WTC11 (cell line): ENCODE measurements around the gene NALCN. TPM values are rescaled to one million over a fixed set of nuclear protein-coding genes. Genes with fewer than 3 reads are reported as not detected.

Source experiments
- ATAC-seq: fragments of 200-7000 bp; cut with Tn5 transposase; 2 replicates; pipeline ENCODE4 v1.10.0; 2021; ENCODE audit warnings: mild to moderate bottlenecking, moderate library complexity
- CTCF ChIA-PET: fragments of 300-600 bp; sonication (Branson Sonifier 250); formaldehyde crosslinking; loops from one replicate; lab custom pipeline; 2021; ENCODE audit warnings: antibody characterized with exemption; lab: Charles Lee
- POLR2A ChIA-PET: fragments of 350-600 bp; sonication (Branson Sonifier 250); formaldehyde crosslinking; loops from one replicate; lab custom pipeline; 2021; ENCODE audit warnings: antibody characterized with exemption; lab: Charles Lee
- DNase-seq: peaks from one replicate; pipeline ENCODE4 v3.0.0; 2021; ENCODE audit warnings: low spot score
- H3K27ac Mint-ChIP-seq: 2 replicates; pipeline ENCODE4 v1.8.0; 2021; ENCODE audit warnings: mixed read lengths
- H3K27me3 Mint-ChIP-seq: 2 replicates; pipeline ENCODE4 v1.8.0; 2021; ENCODE audit warnings: low read depth, mild to moderate bottlenecking, moderate library complexity, mixed read lengths
- H3K36me3 Mint-ChIP-seq: 2 replicates; pipeline ENCODE4 v1.8.0; 2021; ENCODE audit warnings: mixed read lengths
- H3K4me1 Mint-ChIP-seq: 2 replicates; pipeline ENCODE4 v1.8.0; 2022; ENCODE audit warnings: mixed read lengths
- H3K4me3 Mint-ChIP-seq: 2 replicates; pipeline ENCODE4 v1.8.0; 2021; ENCODE audit warnings: mild to moderate bottlenecking, moderate library complexity, mixed read lengths
- H3K9me3 Mint-ChIP-seq: 2 replicates; pipeline ENCODE4 v1.8.0; 2021; ENCODE audit warnings: mixed read lengths
- ATF1 ChIP-seq: sonication (generic); formaldehyde crosslinking; IDR thresholded peaks from 2 replicates; pipeline ENCODE4 v1.8.1; 2023; ENCODE audit warnings: mild to moderate bottlenecking, moderate library complexity, missing genetic modification reagents
- CREB1 ChIP-seq: sonication (generic); formaldehyde crosslinking; IDR thresholded peaks from 2 replicates; pipeline ENCODE4 v1.8.0; 2023; ENCODE audit warnings: mild to moderate bottlenecking, missing genetic modification reagents
- CREM ChIP-seq: sonication (generic); formaldehyde crosslinking; IDR thresholded peaks from 2 replicates; pipeline ENCODE4 v1.8.1; 2022; ENCODE audit warnings: mild to moderate bottlenecking, missing genetic modification reagents, moderate library complexity
- ESRRA ChIP-seq: sonication (generic); formaldehyde crosslinking; IDR thresholded peaks from 2 replicates; pipeline ENCODE4 v1.8.1; 2022; ENCODE audit warnings: mild to moderate bottlenecking, missing genetic modification reagents, borderline replicate concordance
- FOXK1 ChIP-seq: sonication (generic); formaldehyde crosslinking; IDR thresholded peaks from 2 replicates; pipeline ENCODE4 v1.8.0; 2022; ENCODE audit warnings: mild to moderate bottlenecking, moderate library complexity, missing genetic modification reagents
- IRF2 ChIP-seq: sonication (generic); formaldehyde crosslinking; IDR thresholded peaks from 2 replicates; pipeline ENCODE4 v1.8.0; 2022; ENCODE audit warnings: low read depth, missing genetic modification reagents, borderline replicate concordance
- JUN ChIP-seq: sonication (generic); formaldehyde crosslinking; IDR thresholded peaks from 2 replicates; pipeline ENCODE4 v1.8.0; 2023; ENCODE audit warnings: mild to moderate bottlenecking, missing genetic modification reagents
- NR1H2 ChIP-seq: sonication (generic); formaldehyde crosslinking; IDR thresholded peaks from 2 replicates; pipeline ENCODE4 v1.9.0; 2021; ENCODE audit warnings: mild to moderate bottlenecking, moderate library complexity, missing genetic modification reagents
- SP1 ChIP-seq: sonication (generic); formaldehyde crosslinking; conservative IDR thresholded peaks from 2 replicates; pipeline ENCODE4 v1.8.1; 2022; ENCODE audit warnings: missing genetic modification reagents
- ZNF121 ChIP-seq: sonication (generic); formaldehyde crosslinking; IDR thresholded peaks from 2 replicates; pipeline ENCODE4 v1.8.0; 2023; ENCODE audit warnings: missing genetic modification reagents
- ZNF138 ChIP-seq: sonication (generic); formaldehyde crosslinking; conservative IDR thresholded peaks from 2 replicates; pipeline ENCODE4 v1.8.1; 2022; ENCODE audit warnings: mild to moderate bottlenecking, moderate library complexity, missing genetic modification reagents
- ZNF219 ChIP-seq: sonication (generic); formaldehyde crosslinking; IDR thresholded peaks from 2 replicates; pipeline ENCODE4 v1.8.0; 2023; ENCODE audit warnings: missing genetic modification reagents, mild to moderate bottlenecking, borderline replicate concordance
- ZNF232 ChIP-seq: sonication (generic); formaldehyde crosslinking; IDR thresholded peaks from 2 replicates; pipeline ENCODE4 v1.8.0; 2022; ENCODE audit warnings: mild to moderate bottlenecking, missing genetic modification reagents
- total RNA-seq: library from RNA; stranded (reverse); gene quantifications from 3 replicates; pipeline ENCODE4 v1.2.3, GENCODE V29; 2021
- TF ChIP-seq, protein P1 (sequence below): sonication (generic); formaldehyde crosslinking; IDR thresholded peaks from 2 replicates; pipeline ENCODE4 v1.8.1; 2023; ENCODE audit warnings: mild to moderate bottlenecking, missing genetic modification reagents
- TF ChIP-seq, protein P2 (sequence below): sonication (generic); formaldehyde crosslinking; IDR thresholded peaks from 2 replicates; pipeline ENCODE4 v1.8.0; 2022; ENCODE audit warnings: missing genetic modification reagents
- TF ChIP-seq, protein P3 (sequence below): fragments of 250-450 bp; sonication (Bioruptor Pico); IDR thresholded peaks from 2 replicates; pipeline ENCODE4 v1.9.0; 2021; ENCODE audit warnings: moderate library complexity, mild to moderate bottlenecking, inconsistent platforms, borderline replicate concordance
- TF ChIP-seq, protein P4 (sequence below): sonication (generic); formaldehyde crosslinking; IDR thresholded peaks from 2 replicates; pipeline ENCODE4 v1.8.0; 2022; ENCODE audit warnings: mild to moderate bottlenecking, missing genetic modification reagents

Gene NALCN
- total RNA-seq, 1 experiment from 2014 or later: 0.33 TPM

DNA sequence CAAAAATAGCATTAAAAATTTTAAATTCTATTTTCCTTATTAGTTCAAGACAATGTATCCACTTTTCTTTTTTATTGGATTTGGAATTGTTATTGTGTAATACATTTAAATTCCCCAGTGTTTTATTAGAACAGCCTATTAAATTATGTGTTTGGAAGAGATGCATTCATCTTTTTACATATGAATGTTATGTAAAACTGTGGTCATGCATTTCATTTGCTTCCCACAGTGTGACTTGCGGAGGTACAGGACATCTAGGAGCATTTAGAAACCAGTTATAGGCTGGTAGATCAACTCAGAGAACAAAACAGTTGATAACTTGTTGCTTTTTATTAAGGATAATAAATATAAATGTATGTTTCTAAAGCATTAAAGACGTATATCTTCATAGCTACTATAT lies 406.2 kb downstream of the NALCN start (continued):
- TF ChIP-seq CREB1 (CRISPR knock-in tag) (no peak), IRF2 (CRISPR knock-in tag) (no peak), ZNF138 (CRISPR knock-in tag) (no peak), ZNF121 (CRISPR knock-in tag) (no peak), ATF1 (no peak), ESRRA (no peak), FOXK1 (no peak), ZNF219 (no peak)
- TF ChIP-seq, protein P1, sequence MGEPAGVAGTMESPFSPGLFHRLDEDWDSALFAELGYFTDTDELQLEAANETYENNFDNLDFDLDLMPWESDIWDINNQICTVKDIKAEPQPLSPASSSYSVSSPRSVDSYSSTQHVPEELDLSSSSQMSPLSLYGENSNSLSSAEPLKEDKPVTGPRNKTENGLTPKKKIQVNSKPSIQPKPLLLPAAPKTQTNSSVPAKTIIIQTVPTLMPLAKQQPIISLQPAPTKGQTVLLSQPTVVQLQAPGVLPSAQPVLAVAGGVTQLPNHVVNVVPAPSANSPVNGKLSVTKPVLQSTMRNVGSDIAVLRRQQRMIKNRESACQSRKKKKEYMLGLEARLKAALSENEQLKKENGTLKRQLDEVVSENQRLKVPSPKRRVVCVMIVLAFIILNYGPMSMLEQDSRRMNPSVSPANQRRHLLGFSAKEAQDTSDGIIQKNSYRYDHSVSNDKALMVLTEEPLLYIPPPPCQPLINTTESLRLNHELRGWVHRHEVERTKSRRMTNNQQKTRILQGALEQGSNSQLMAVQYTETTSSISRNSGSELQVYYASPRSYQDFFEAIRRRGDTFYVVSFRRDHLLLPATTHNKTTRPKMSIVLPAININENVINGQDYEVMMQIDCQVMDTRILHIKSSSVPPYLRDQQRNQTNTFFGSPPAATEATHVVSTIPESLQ (CRISPR knock-in tag): no peak
- TF ChIP-seq, protein P2, sequence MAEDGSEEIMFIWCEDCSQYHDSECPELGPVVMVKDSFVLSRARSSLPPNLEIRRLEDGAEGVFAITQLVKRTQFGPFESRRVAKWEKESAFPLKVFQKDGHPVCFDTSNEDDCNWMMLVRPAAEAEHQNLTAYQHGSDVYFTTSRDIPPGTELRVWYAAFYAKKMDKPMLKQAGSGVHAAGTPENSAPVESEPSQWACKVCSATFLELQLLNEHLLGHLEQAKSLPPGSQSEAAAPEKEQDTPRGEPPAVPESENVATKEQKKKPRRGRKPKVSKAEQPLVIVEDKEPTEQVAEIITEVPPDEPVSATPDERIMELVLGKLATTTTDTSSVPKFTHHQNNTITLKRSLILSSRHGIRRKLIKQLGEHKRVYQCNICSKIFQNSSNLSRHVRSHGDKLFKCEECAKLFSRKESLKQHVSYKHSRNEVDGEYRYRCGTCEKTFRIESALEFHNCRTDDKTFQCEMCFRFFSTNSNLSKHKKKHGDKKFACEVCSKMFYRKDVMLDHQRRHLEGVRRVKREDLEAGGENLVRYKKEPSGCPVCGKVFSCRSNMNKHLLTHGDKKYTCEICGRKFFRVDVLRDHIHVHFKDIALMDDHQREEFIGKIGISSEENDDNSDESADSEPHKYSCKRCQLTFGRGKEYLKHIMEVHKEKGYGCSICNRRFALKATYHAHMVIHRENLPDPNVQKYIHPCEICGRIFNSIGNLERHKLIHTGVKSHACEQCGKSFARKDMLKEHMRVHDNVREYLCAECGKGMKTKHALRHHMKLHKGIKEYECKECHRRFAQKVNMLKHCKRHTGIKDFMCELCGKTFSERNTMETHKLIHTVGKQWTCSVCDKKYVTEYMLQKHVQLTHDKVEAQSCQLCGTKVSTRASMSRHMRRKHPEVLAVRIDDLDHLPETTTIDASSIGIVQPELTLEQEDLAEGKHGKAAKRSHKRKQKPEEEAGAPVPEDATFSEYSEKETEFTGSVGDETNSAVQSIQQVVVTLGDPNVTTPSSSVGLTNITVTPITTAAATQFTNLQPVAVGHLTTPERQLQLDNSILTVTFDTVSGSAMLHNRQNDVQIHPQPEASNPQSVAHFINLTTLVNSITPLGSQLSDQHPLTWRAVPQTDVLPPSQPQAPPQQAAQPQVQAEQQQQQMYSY (CRISPR knock-in tag): no peak

DNA sequence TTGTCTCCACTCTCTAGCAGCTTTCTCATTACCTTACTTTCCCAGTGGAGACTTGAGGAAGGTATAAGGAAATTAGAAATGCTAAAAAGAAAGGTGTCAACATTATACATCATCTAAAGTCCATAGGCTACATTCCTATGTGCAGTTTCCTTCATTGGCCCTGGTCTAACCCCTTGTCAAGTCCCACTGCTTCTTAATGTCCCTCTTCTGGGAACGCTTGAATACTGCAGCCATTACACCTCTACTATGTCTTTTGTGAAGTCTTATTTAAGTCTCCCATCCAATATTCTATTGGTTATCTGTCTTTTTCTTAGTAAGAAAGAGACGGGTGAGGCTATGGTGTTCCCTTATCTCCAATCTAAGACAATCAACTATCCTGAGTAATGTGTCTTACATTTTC lies 409.1 kb downstream of the NALCN start:
- ChIA-PET CTCF (no interaction called here), POLR2A (no interaction called here)
- peak; percentile 75 for ATAC-seq
- no peak overlapping the region for H3K4me3 Mint-ChIP-seq
- peaks cover 41% of the 10 kb centered on the region for H3K4me1 Mint-ChIP-seq
- H3K27me3 Mint-ChIP-seq: no peaks in the 10 kb centered on the region; the same call in 1 of the 2 replicates
- peaks cover 10% of the 10 kb centered on the region for H3K36me3 Mint-ChIP-seq
- peaks cover 21% of the 10 kb centered on the region for H3K9me3 Mint-ChIP-seq
- DNase-seq: no peak
- TF ChIP-seq SP1 (CRISPR knock-in tag): no peak
- no peak for TF ChIP-seq JUN (CRISPR knock-in tag)
- no peak for TF ChIP-seq NR1H2 (CRISPR knock-in tag)
- TF ChIP-seq, protein P2 (CRISPR knock-in tag): no peak
- no peak for TF ChIP-seq CREM
- TF ChIP-seq, protein P3, sequence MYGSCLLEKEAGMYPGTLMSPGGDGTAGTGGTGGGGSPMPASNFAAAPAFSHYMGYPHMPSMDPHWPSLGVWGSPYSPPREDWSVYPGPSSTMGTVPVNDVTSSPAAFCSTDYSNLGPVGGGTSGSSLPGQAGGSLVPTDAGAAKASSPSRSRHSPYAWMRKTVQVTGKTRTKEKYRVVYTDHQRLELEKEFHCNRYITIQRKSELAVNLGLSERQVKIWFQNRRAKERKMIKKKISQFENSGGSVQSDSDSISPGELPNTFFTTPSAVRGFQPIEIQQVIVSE (CRISPR knock-in tag): no peak
- TF ChIP-seq, protein P4, sequence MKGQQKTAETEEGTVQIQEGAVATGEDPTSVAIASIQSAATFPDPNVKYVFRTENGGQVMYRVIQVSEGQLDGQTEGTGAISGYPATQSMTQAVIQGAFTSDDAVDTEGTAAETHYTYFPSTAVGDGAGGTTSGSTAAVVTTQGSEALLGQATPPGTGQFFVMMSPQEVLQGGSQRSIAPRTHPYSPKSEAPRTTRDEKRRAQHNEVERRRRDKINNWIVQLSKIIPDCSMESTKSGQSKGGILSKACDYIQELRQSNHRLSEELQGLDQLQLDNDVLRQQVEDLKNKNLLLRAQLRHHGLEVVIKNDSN (CRISPR knock-in tag): no peak
- no peak for TF ChIP-seq ZNF232 (CRISPR knock-in tag)
- H3K27ac Mint-ChIP-seq: no peak overlapping the region

Other genes with a start within 250 kb of the NALCN start
- gene ITGBL1, start 36.2 kb upstream of the NALCN start, total RNA-seq: 0.09 to 0.22 TPM (median 0.11 TPM) in 3 replicates